Measurements from ENCODE around the gene NXNL1. TPM values are rescaled to one million over a fixed set of nuclear protein-coding genes. Genes with fewer than 3 reads are reported as not detected.
"Not testable (repeated sequence)": the region's sequence is repeated elsewhere in the genome, so short reads cannot be mapped to it uniquely, and the experiment has no call there.

Gene NXNL1
- polyA plus RNA-seq, 1 donor = not detected

- DNase-seq = no peak
Observed at GRCh38 chr19:17486545-17487240, 26.0 kb upstream of the NXNL1 start.

GRCh38 chr19:17484520-17485185 is 23.9 kb upstream of the NXNL1 start:
- DNase-seq = no peak

GRCh38 chr19:17483605-17484002 is 22.9 kb upstream of the NXNL1 start:
- DNase-seq = no peak

GRCh38 chr19:17482877-17483604 is 22.3 kb upstream of the NXNL1 start:
- no peak for DNase-seq

- DNase-seq = no peak
Observed at GRCh38 chr19:17481986-17482385, 21.3 kb upstream of the NXNL1 start.

GRCh38 chr19:17479325-17479791 is 18.6 kb upstream of the NXNL1 start:
- DNase-seq = no peak

GRCh38 chr19:17475541-17476115 is 14.9 kb upstream of the NXNL1 start:
- no peak for DNase-seq

- not testable (repeated sequence) for DNase-seq
Observed at GRCh38 chr19:17475011-17475540, 14.3 kb upstream of the NXNL1 start.

- no peak for DNase-seq
Observed at GRCh38 chr19:17473041-17473440, 12.3 kb upstream of the NXNL1 start.

GRCh38 chr19:17471410-17472125 is 10.8 kb upstream of the NXNL1 start:
- no peak for DNase-seq

- DNase-seq = peak; percentile 99
Observed at GRCh38 chr19:17470068-17470841, 9.5 kb upstream of the NXNL1 start, which contains the start of gene SLC27A1. TSS of gene SLC27A1 (plus strand) at chr19:17470524. CDS start at chr19:17470541, 17 bp downstream.

GRCh38 chr19:17469481-17470067 is 8.8 kb upstream of the NXNL1 start:
- DNase-seq = peak; percentile 90

GRCh38 chr19:17469092-17469480 is 8.4 kb upstream of the NXNL1 start:
- no peak for DNase-seq

- no peak for DNase-seq
Observed at GRCh38 chr19:17468302-17469091, 7.8 kb upstream of the NXNL1 start.

GRCh38 chr19:17467471-17468301 is 7.0 kb upstream of the NXNL1 start:
- DNase-seq = no peak

- no peak for DNase-seq
Observed at GRCh38 chr19:17466487-17466850, 5.7 kb upstream of the NXNL1 start.

- DNase-seq = no peak
Observed at GRCh38 chr19:17458970-17459369, 1.8 kb downstream of the NXNL1 start.

GRCh38 chr19:17457616-17458015 is 3.1 kb downstream of the NXNL1 start:
- DNase-seq = no peak

GRCh38 chr19:17456127-17456526 is 4.6 kb downstream of the NXNL1 start:
- no peak for DNase-seq

All from hindlimb muscle (tissue), 1 donor.